Measurements from ENCODE around the gene ZDHHC19. TPM values are rescaled to one million over a fixed set of nuclear protein-coding genes. Genes with fewer than 3 reads are reported as not detected.
A peak's percentile ranks its signal among the peaks of the same experiment; 100 is the strongest.

ZDHHC19 gene
- total RNA-seq, 2 donors from 2014 or later: not detected

- ATAC-seq: peak; percentile 68
- intact Hi-C loops (cut with DNase I, micrococcal nuclease): no loop called here
- peak in 1 of 2 donors; percentile 45 for DNase-seq
Measured at GRCh38 chr3:196163666-196164493, 47.3 kb downstream of the ZDHHC19 start.

- ATAC-seq: no peak
- intact Hi-C loops (cut with DNase I, micrococcal nuclease): no loop called here
Measured at GRCh38 chr3:196163212-196163611, 48.0 kb downstream of the ZDHHC19 start.

GRCh38 chr3:196162679-196163078, 48.5 kb downstream of the ZDHHC19 start:
- intact Hi-C loops (cut with DNase I, micrococcal nuclease): no loop called here
- ATAC-seq (no peak), DNase-seq (no peak)

More at GRCh38 chr3:196163212-196163611, 48.0 kb downstream of the ZDHHC19 start:
- DNase-seq: no peak

GRCh38 chr3:196159952-196160804, 51.0 kb downstream of the ZDHHC19 start:
- DNase-seq (peak; percentile 60 to 68), ATAC-seq (peak; percentile 83)
- intact Hi-C loops (cut with DNase I, micrococcal nuclease): no loop called here

- intact Hi-C loops (cut with DNase I, micrococcal nuclease): no loop called here
- ATAC-seq (no peak), DNase-seq (no peak)
Measured at GRCh38 chr3:196159526-196159925, 51.7 kb downstream of the ZDHHC19 start.

GRCh38 chr3:196156160-196156559, 55.0 kb downstream of the ZDHHC19 start:
- ATAC-seq (no peak), DNase-seq (no peak)
- intact Hi-C loops (cut with DNase I, micrococcal nuclease): no loop called here

GRCh38 chr3:196150481-196150880, 60.7 kb downstream of the ZDHHC19 start:
- intact Hi-C loops (cut with DNase I, micrococcal nuclease): no loop called here
- ATAC-seq (no peak), DNase-seq (no peak)

GRCh38 chr3:196149831-196150301, 61.3 kb downstream of the ZDHHC19 start:
- DNase-seq: no peak
- intact Hi-C loops (cut with DNase I, micrococcal nuclease): no loop called here
- ATAC-seq: no peak

- ATAC-seq (no peak), DNase-seq (no peak)
- intact Hi-C loops (cut with DNase I, micrococcal nuclease): no loop called here
Measured at GRCh38 chr3:196149375-196149774, 61.8 kb downstream of the ZDHHC19 start.

Other genes with a start within 250 kb of the ZDHHC19 start
- gene TFRC, start 129.3 kb downstream of the ZDHHC19 start, total RNA-seq: 100 to 1,000 TPM; 416 to 595 TPM
- 10 to 100 TPM in 1 of 2 donors, under 1 TPM in 1; 0.46 to 86.3 TPM for gene SLC51A, start 5.1 kb upstream of the ZDHHC19 start, total RNA-seq
- 10 to 100 TPM; 57.7 to 64.6 TPM for gene PCYT1A, start 76.3 kb upstream of the ZDHHC19 start, total RNA-seq
- 1 to 10 TPM; 1.7 to 2.2 TPM for gene DYNLT2B, start 106.8 kb upstream of the ZDHHC19 start, total RNA-seq
- gene TM4SF19, start 127.0 kb upstream of the ZDHHC19 start, total RNA-seq: not detected
- 10 to 100 TPM; 25.9 to 35.2 TPM for gene UBXN7, start 221.0 kb upstream of the ZDHHC19 start, total RNA-seq